GM23248 (cell line): ENCODE measurements around the gene CLEC12A. TPM values are rescaled to one million over a fixed set of nuclear protein-coding genes. Genes with fewer than 3 reads are reported as not detected.

Source experiments
- DNase-seq: peaks from one replicate; pipeline ENCODE4 v3.0.0-alpha.2; 2015
- H2AFZ ChIP-seq: fragments of 200-600 bp; sonication (generic); 2 replicates; pipeline ENCODE4 v1.6.1; 2016; ENCODE audit warnings: antibody characterized with exemption
- H3F3A ChIP-seq: fragments of 200-600 bp; sonication (generic); 2 replicates; pipeline ENCODE4 v1.6.1; 2016; ENCODE audit warnings: mild to moderate bottlenecking, antibody characterized with exemption, mixed run types; ENCODE audit not compliant: insufficient read depth
- H3K27ac ChIP-seq: fragments of 200-600 bp; sonication (generic); 2 replicates; pipeline ENCODE4 v1.5.1; 2016; ENCODE audit warnings: mild to moderate bottlenecking
- H3K27me3 ChIP-seq: fragments of 200-600 bp; sonication (generic); replicated peaks from 2 replicates; pipeline ENCODE4 v1.6.1; 2016; ENCODE audit warnings: mild to moderate bottlenecking; ENCODE audit not compliant: insufficient read depth
- H3K36me3 ChIP-seq: fragments of 200-600 bp; sonication (generic); 2 replicates; pipeline ENCODE4 v1.6.1; 2016; ENCODE audit warnings: low read depth, mild to moderate bottlenecking
- H3K4me1 ChIP-seq: fragments of 200-600 bp; sonication (generic); 2 replicates; pipeline ENCODE4 v1.6.1; 2016; ENCODE audit warnings: mild to moderate bottlenecking; ENCODE audit not compliant: insufficient read depth
- H3K4me2 ChIP-seq: fragments of 200-600 bp; sonication (generic); one replicate; pipeline ENCODE4 v1.6.1; 2016; ENCODE audit warnings: mild to moderate bottlenecking; ENCODE audit not compliant: unreplicated experiment
- H3K4me3 ChIP-seq: fragments of 200-600 bp; sonication (generic); 2 replicates; pipeline ENCODE4 v1.5.1; 2016; ENCODE audit warnings: mild to moderate bottlenecking
- H3K79me2 ChIP-seq: fragments of 200-600 bp; sonication (generic); 2 replicates; pipeline ENCODE4 v1.6.1; 2016; ENCODE audit warnings: mild to moderate bottlenecking; ENCODE audit not compliant: insufficient read depth
- H3K9ac ChIP-seq: fragments of 200-600 bp; sonication (generic); 2 replicates; pipeline ENCODE4 v1.6.1; 2016; ENCODE audit warnings: mild to moderate bottlenecking
- H3K9me2 ChIP-seq: fragments of 200-600 bp; sonication (generic); 2 replicates; pipeline ENCODE4 v1.6.1; 2016; ENCODE audit warnings: mixed run types, mild to moderate bottlenecking, moderate library complexity; ENCODE audit not compliant: insufficient read depth
- H3K9me3 ChIP-seq: fragments of 200-600 bp; sonication (generic); one replicate; pipeline ENCODE4 v1.6.1; 2017; ENCODE audit warnings: low read depth
- H4K20me1 ChIP-seq: fragments of 200-600 bp; sonication (generic); 2 replicates; pipeline ENCODE4 v1.6.0; 2016; ENCODE audit not compliant: insufficient read depth
- EZH2 ChIP-seq: fragments of 200-600 bp; sonication (generic); IDR thresholded peaks from 2 replicates; pipeline ENCODE4 v1.6.1; 2018; ENCODE audit warnings: antibody characterized with exemption, mild to moderate bottlenecking; ENCODE audit not compliant: insufficient read depth, poor library complexity, severe bottlenecking
- EZH2phosphoT487 ChIP-seq: fragments of 200-600 bp; sonication (generic); IDR thresholded peaks from 2 replicates; pipeline ENCODE4 v1.6.1; 2018; ENCODE audit warnings: antibody characterized with exemption, moderate library complexity, mild to moderate bottlenecking, low read depth; ENCODE audit not compliant: insufficient read depth
- WGBS, 2 experiments: methylation state at CpG; one replicate each; pipeline ENCODE4 v1.1.6; 2015 to 2017; ENCODE audit warnings: low lambda C conversion rate in 2 of 2, low coverage in 1 of 2; ENCODE audit errors: missing lambda C conversion rate in 2 of 2; 5-methylcytosine and 5-hydroxymethylcytosine counted together
- in situ Hi-C: fragments of 300-500 bp; cut with MboI; formaldehyde crosslinking; loops from 2 replicates; pipeline ENCODE4 v1.15.0; 2020
- polyA plus RNA-seq: library from polyadenylated mRNA; unstranded; fragments of >200 nt; fragmentation: Nextera tagmentation; extraction: Ambion mirVana; gene quantifications from 2 replicates; pipeline ENCODE4 v1.2.1, GENCODE V29; 2016
- total RNA-seq: library from RNA; depleted of rRNA; stranded (reverse); fragments of >200 nt; shearing (Covaris generic); gene quantifications from 2 replicates; pipeline ENCODE4 v1.2.3, GENCODE V29; 2014

Gene CLEC12A
- total and polyA plus RNA-seq, 2 experiments from 2014 or later: not detected

DNA sequence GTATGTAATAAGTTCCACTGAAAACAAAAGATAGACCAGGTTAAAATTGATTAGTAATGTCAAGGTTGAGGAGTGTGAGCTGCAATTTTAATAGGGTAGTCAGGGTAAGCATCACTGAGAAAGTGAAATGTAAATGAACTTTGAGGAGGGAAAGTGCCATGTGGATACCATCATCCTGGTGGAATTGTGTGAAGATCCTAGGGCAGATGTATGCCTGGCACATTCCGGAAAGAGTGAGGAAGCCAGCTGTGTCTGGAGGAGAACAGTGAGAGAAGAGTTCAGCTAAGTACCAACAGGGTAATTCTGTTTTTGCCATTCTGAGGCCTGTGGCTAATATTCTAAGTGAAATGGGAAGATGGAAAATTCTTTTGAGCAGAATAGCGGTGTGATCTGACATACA, 36.2 kb upstream of the CLEC12A start:
- H4K20me1 ChIP-seq: no peaks in the 10 kb centered on the region
- peaks cover 5% of the 10 kb centered on the region for H3K27me3 ChIP-seq
- H3K9ac ChIP-seq: no peak overlapping the region
- no peak overlapping the region for H3K4me3 ChIP-seq
- H3K79me2 ChIP-seq: no peaks in the 10 kb centered on the region
- WGBS, 2 experiments: 79 to 91% methylated on average over 2 of the region's 2 CpGs
- in situ Hi-C loops: no loop called here
- H3F3A ChIP-seq: no peaks in the 10 kb centered on the region
- no peaks in the 10 kb centered on the region for H3K9me2 ChIP-seq
- no peak overlapping the region for H3K27ac ChIP-seq
- DNase-seq: no peak
- TF ChIP-seq EZH2 (no peak), EZH2phosphoT487 (no peak)
- no peaks in the 10 kb centered on the region for H3K9me3 ChIP-seq
- no peak overlapping the region for H3K4me2 ChIP-seq
- H3K4me1 ChIP-seq: peaks cover 4% of the 10 kb centered on the region; the same call in 1 of the 2 replicates
- no peaks in the 10 kb centered on the region for H3K36me3 ChIP-seq
- H2AFZ ChIP-seq: no peak overlapping the region

- 77 to 82% methylated on average over 10 of the region's 10 CpGs for WGBS, 2 experiments
- TF ChIP-seq EZH2 (no peak), EZH2phosphoT487 (no peak)
- Histone ChIP-seq H2AFZ (no peak overlapping the region), H4K20me1 (no peaks in the 10 kb centered on the region), H3K79me2 (no peaks in the 10 kb centered on the region), H3K27me3 (peaks cover 8% of the 10 kb centered on the region), H3K4me2 (no peak overlapping the region), H3K9me2 (no peaks in the 10 kb centered on the region), H3K4me3 (no peak overlapping the region), H3K9ac (no peak overlapping the region), H3K9me3 (no peaks in the 10 kb centered on the region), H3K27ac (no peak overlapping the region), H3K36me3 (no peaks in the 10 kb centered on the region), H3F3A (no peaks in the 10 kb centered on the region), H3K4me1 (peaks cover 4% of the 10 kb centered on the region; the same call in 1 of the 2 replicates)
- in situ Hi-C loops: no loop called here
- DNase-seq: no peak
Observed at GRCh38 chr12:9936591-9936990, 34.6 kb upstream of the CLEC12A start.

DNA sequence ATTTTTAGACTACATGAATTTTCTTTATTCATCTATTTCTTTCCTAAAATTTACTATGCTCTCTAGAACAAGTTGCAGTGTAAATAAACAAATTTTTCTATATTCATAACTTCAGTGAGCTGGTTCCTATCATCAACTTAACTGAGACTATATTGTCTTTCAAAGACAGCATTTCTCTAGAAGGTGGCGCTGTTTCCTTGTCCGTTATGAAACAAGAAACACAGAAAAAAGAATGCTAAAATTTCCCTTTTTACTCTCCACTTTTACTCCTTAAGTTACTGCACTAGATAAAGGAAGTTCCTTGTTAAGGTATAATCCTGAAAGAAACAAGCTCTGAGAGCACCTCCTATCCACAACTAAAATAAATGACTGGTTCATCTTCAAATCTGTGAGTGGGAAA, 30.8 kb upstream of the CLEC12A start:
- H3K9ac ChIP-seq: no peak overlapping the region
- H3K27me3 ChIP-seq: peaks cover 38% of the 10 kb centered on the region
- H3K79me2 ChIP-seq: no peaks in the 10 kb centered on the region
- TF ChIP-seq EZH2 (no peak), EZH2phosphoT487 (no peak)
- no peaks in the 10 kb centered on the region for H4K20me1 ChIP-seq
- no peak overlapping the region for H2AFZ ChIP-seq
- peak; percentile 26 for DNase-seq
- no peaks in the 10 kb centered on the region for H3F3A ChIP-seq
- in situ Hi-C loops: no loop called here
- no peak overlapping the region for H3K27ac ChIP-seq
- H3K9me3 ChIP-seq: no peaks in the 10 kb centered on the region
- no peaks in the 10 kb centered on the region for H3K9me2 ChIP-seq
- H3K4me1 ChIP-seq: no peaks in the 10 kb centered on the region
- WGBS, 2 experiments: 44 to 65% methylated on average over 2 of the region's 2 CpGs
- no peak overlapping the region for H3K4me2 ChIP-seq
- H3K36me3 ChIP-seq: no peaks in the 10 kb centered on the region
- H3K4me3 ChIP-seq: no peak overlapping the region

DNA sequence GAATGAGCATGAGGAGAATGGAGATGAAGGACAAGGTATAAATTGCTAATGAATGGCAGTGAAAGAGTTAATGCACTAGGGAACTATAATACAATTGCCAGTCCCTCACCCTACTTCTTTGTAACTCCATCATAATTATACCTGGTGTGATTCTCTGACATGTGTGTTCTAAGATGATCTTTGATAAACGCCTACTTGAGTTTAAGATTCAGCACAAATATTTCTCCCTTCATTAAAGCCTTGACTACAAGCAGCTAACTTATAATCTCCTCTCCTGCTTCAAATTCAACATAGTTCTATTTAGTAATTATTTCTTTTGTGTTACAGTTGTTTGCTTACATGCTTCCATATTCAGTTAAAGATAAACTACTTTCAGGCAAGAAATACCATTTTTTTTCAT, 29.4 kb upstream of the CLEC12A start:
- Histone ChIP-seq H3F3A (no peaks in the 10 kb centered on the region), H3K9ac (no peak overlapping the region), H3K4me1 (no peaks in the 10 kb centered on the region), H3K4me2 (no peak overlapping the region), H3K27ac (no peak overlapping the region), H3K9me3 (no peaks in the 10 kb centered on the region), H3K9me2 (no peaks in the 10 kb centered on the region), H3K4me3 (no peak overlapping the region), H4K20me1 (no peaks in the 10 kb centered on the region), H2AFZ (no peak overlapping the region), H3K79me2 (no peaks in the 10 kb centered on the region), H3K36me3 (no peaks in the 10 kb centered on the region), H3K27me3 (peaks cover 38% of the 10 kb centered on the region)
- in situ Hi-C loops: no loop called here
- 32 to 56% methylated on average over 1 of the region's 1 CpG for WGBS, 2 experiments
- no peak for DNase-seq
- TF ChIP-seq EZH2phosphoT487 (no peak), EZH2 (no peak)

DNA sequence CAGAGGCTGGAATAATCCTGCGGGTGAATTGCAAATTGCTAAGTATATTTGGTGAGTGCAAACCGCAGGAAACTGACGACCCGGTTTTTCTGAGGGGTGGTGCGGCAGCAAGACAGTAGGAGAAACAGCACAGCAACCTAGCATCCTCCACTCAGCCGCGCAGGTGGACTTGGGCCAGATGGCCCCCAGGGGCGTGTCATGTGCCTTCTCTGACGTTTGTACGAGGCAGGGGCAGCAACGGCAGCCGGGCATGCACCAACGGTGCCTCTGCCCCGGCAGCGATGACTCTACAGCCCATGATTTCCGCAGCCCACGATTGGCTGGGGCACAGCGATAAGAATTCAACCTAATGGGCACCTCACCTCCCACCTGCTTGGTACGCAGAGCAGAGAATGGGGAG, 28.0 kb upstream of the CLEC12A start:
- H3K27me3 ChIP-seq: peaks cover 40% of the 10 kb centered on the region
- in situ Hi-C loops: no loop called here
- no peaks in the 10 kb centered on the region for H3K9me3 ChIP-seq
- no peaks in the 10 kb centered on the region for H4K20me1 ChIP-seq
- no peak for TF ChIP-seq EZH2
- TF ChIP-seq EZH2phosphoT487: no peak
- no peaks in the 10 kb centered on the region for H3K9me2 ChIP-seq
- H3K79me2 ChIP-seq: no peaks in the 10 kb centered on the region
- H3F3A ChIP-seq: no peaks in the 10 kb centered on the region
- 38 to 46% methylated on average over 19 of the region's 19 CpGs for WGBS, 2 experiments
- H3K36me3 ChIP-seq: no peaks in the 10 kb centered on the region
- H3K4me2 ChIP-seq: no peak overlapping the region
- no peak overlapping the region for H3K27ac ChIP-seq
- H3K9ac ChIP-seq: no peak overlapping the region
- no peaks in the 10 kb centered on the region for H3K4me1 ChIP-seq
- no peak for DNase-seq
- no peak overlapping the region for H3K4me3 ChIP-seq
- H2AFZ ChIP-seq: no peak overlapping the region
